Body of pancreas (tissue), 4 donors: Measurements from ENCODE around the gene PROCR. TPM values are rescaled to one million over a fixed set of nuclear protein-coding genes. Genes with fewer than 3 reads are reported as not detected.

Source experiments
- ATAC-seq: fragments of 150-250 bp; one replicate; pipeline ENCODE4 v1.9.1; 2016
- DNase-seq, 4 donors: peaks; one replicate each; pipeline ENCODE4 v3.0.0-alpha.2; 2019
- H3K27ac ChIP-seq, 4 donors: fragments of 200-600 bp; sonication (generic); 1 replicate in 3 of 4; 2 replicates in 1 of 4; pipeline versions ENCODE4 v1.5.1 to v1.6.1; 2016 to 2019; ENCODE audit warnings: mild to moderate bottlenecking in 1 of 4, mixed read lengths in 1 of 4, moderate library complexity in 1 of 4
- H3K27me3 ChIP-seq, 2 donors: fragments of 200-600 bp; sonication (generic); one replicate each; pipeline ENCODE4 v1.6.0; 2016; ENCODE audit warnings: mild to moderate bottlenecking in 1 of 2
- H3K36me3 ChIP-seq, 2 donors: fragments of 200-600 bp; sonication (generic); replicated peaks in 1 of 2; 2 replicates each; pipeline ENCODE4 v1.5.1; 2016; ENCODE audit warnings: low read depth in 2 of 2; ENCODE audit not compliant: insufficient read depth in 1 of 2
- H3K4me1 ChIP-seq: fragments of 200-600 bp; sonication (generic); one replicate; pipeline ENCODE4 v1.6.0; 2016
- H3K4me3 ChIP-seq, 2 donors: fragments of 200-600 bp; sonication (generic); 1 replicate in 1 of 2; 2 replicates in 1 of 2; pipeline ENCODE4 v1.5.1; 2016 to 2019
- H3K9me3 ChIP-seq, 3 donors: fragments of 200-600 bp; sonication (generic); 1 replicate in 2 of 3; 2 replicates in 1 of 3; pipeline ENCODE4 v1.5.1; 2016
- POLR2A ChIP-seq, 3 donors: fragments of 450-650 bp; IDR thresholded peaks; one replicate each; pipeline ENCODE4 v1.6.1; 2016; ENCODE audit warnings: antibody characterized with exemption in 3 of 3, mild to moderate bottlenecking in 2 of 3
- WGBS, 2 donors: methylation state at CpG; one replicate each; pipeline ENCODE4 v1.1.5; 2017; 5-methylcytosine and 5-hydroxymethylcytosine counted together
- intact Hi-C: fragments of 100-400 bp; cut with DNase I; formaldehyde crosslinking; loops from one replicate; pipeline ENCODE4 v1.15.1; 2023
- total RNA-seq, 2 donors: library from RNA; depleted of rRNA; stranded (reverse); fragments of >200 nt; gene quantifications; one replicate each; pipeline ENCODE4 v1.1.0, GENCODE V29; 2016
- TF ChIP-seq, protein P1 (sequence below), 7 experiments: fragments of 450-650 bp in 4 of 7; fragments of 200-600 bp in 3 of 7; sonication (generic) in 3 of 7; IDR thresholded peaks; one replicate each; pipeline ENCODE4 v1.5.1; 2016 to 2019; ENCODE audit warnings: antibody characterized with exemption in 7 of 7

PROCR gene
- total RNA-seq, 2 donors from 2014 or later: 4.0 to 14.8 TPM

DNA sequence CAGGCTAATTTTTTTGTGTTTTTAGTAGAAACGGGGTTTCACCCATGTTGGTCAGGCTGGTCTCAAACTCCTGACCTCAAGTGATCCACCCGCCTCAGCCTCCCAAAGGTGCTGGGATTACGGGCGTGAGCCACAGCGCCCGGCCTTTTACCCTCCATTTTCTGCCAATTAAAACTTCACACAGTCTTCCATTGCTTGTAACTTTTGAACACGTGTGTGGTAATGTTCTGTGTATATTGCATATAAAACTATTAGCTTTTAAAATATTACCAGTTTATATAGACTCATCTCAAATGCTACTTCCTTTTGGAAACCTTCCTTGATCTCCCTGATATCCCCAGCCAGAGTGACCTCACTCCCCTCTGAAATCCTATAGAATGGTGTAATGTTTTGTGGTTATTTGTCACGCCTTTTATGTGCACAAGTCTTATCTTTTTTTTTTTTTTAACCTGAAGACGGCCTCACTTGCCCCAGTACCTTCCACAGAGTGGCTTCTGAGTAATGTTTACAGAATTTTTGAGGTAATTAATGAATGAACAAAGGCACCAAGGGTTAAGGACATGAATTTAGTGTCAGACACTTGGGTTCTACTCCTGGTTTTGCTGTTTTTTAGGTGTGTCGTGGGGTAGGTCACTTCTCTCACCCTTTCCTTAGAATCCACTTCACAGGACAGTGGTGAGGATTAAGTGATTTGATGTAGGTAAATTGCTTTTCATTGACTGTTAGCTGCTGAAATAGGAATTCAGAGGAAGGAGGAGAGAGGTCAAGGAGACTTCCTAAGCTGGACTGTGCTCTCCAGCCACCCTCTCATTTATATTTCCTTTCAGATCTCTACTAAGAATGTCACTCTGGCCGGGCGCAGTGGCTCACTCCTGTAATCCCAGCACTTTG, 43.4 kb downstream of the PROCR start:
- WGBS, 2 donors: 87 to 91% methylated on average over 12 of the region's 12 CpGs
- ATAC-seq (no peak), DNase-seq (no peak)
- no peak overlapping the region for H3K27ac ChIP-seq
- H3K27me3 ChIP-seq: no peaks in the 10 kb centered on the region
- intact Hi-C loops: no loop called here
- TF ChIP-seq POLR2A (IDR thresholded peaks at IDR 0.05): no peak
- TF ChIP-seq, protein P1, sequence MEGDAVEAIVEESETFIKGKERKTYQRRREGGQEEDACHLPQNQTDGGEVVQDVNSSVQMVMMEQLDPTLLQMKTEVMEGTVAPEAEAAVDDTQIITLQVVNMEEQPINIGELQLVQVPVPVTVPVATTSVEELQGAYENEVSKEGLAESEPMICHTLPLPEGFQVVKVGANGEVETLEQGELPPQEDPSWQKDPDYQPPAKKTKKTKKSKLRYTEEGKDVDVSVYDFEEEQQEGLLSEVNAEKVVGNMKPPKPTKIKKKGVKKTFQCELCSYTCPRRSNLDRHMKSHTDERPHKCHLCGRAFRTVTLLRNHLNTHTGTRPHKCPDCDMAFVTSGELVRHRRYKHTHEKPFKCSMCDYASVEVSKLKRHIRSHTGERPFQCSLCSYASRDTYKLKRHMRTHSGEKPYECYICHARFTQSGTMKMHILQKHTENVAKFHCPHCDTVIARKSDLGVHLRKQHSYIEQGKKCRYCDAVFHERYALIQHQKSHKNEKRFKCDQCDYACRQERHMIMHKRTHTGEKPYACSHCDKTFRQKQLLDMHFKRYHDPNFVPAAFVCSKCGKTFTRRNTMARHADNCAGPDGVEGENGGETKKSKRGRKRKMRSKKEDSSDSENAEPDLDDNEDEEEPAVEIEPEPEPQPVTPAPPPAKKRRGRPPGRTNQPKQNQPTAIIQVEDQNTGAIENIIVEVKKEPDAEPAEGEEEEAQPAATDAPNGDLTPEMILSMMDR (IDR thresholded peaks at IDR 0.05): no peak
- no peaks in the 10 kb centered on the region for H3K36me3 ChIP-seq
- H3K4me3 ChIP-seq: no peak overlapping the region
- H3K9me3 ChIP-seq: no peaks in the 10 kb centered on the region
- no peaks in the 10 kb centered on the region for H3K4me1 ChIP-seq

DNA sequence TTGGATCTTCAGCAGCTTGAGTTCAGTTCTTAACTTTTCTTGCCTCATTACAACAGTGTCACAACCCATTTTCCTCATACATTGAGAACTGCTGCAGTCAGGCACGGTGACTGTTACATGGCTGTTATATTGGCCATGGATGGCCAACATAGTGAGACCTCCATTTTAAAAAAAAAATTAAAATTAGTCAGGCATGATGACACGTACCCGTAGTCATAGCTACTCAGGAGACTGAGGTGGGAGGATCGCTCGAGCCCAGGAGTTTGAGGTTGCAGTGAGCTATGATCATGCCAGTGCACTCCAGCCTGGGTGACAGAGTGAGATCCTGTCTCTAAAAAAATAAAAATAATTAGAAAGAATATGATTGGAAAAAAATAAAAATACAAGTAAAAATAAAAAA, 44.7 kb downstream of the PROCR start:
- intact Hi-C loops: no loop called here
- WGBS, 2 donors: 87 to 88% methylated on average over 5 of the region's 5 CpGs

DNA sequence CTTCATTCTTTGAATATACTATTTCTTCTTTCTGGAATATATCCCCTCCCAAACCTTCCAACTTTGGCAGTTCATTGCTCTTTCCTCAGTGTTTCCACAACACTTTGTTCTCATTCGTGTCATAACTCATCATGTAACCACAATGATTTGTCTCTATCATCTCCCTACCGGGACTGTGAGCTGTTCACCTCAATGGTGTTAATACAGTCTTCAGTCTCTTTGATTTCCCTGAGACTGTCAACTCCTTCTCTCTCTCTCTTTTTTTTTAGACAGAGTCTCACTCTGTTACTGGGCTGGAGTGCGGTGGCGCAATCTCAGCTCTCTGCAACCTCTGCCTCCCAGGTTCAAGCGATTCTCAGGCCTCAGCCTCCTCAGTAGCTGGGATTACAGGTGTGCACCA, 52.1 kb downstream of the PROCR start:
- Histone ChIP-seq H3K9me3 (no peaks in the 10 kb centered on the region), H3K4me1 (peaks cover 10% of the 10 kb centered on the region), H3K27me3 (no peaks in the 10 kb centered on the region), H3K4me3 (no peak overlapping the region), H3K27ac (no peak overlapping the region), H3K36me3 (no peaks in the 10 kb centered on the region)
- 92% methylated on average over 5 of the region's 5 CpGs for WGBS, 2 donors
- TF ChIP-seq, protein P1 (IDR thresholded peaks at IDR 0.05): no peak
- TF ChIP-seq POLR2A (IDR thresholded peaks at IDR 0.05): no peak
- DNase-seq (no peak), ATAC-seq (no peak)
- intact Hi-C loops: no loop called here

More for the DNA sequence above, 44.7 kb downstream of the PROCR start:
- no peaks in the 10 kb centered on the region for H3K9me3 ChIP-seq
- H3K27me3 ChIP-seq: no peaks in the 10 kb centered on the region
- TF ChIP-seq, protein P1 (IDR thresholded peaks at IDR 0.05): no peak
- TF ChIP-seq POLR2A (IDR thresholded peaks at IDR 0.05): no peak
- DNase-seq: no peak
- no peak overlapping the region for H3K4me3 ChIP-seq
- H3K4me1 ChIP-seq: no peaks in the 10 kb centered on the region
- no peak overlapping the region for H3K27ac ChIP-seq
- no peak for ATAC-seq
- no peaks in the 10 kb centered on the region for H3K36me3 ChIP-seq

DNA sequence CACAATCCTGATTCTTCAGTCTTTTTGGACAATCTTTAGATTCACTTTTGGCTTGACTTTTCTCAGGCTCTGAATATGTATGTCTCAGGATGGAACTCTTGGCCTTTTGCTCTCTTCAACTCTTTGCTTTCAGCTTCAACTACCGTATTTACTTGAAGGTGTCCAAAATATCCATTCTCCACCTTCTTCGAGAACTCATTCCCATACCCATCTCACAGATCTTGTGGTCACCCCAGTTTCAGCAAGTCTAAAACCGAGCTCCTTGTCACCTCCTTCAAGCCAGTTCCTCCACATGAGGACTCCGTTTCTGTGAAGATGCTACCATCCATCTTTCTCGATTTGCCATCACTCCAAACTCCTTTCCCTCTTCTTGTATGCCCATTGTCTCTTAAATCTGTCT, 52.7 kb downstream of the PROCR start:
- WGBS, 2 donors: 92 to 95% methylated on average over 5 of the region's 5 CpGs
- H3K36me3 ChIP-seq: no peaks in the 10 kb centered on the region
- peaks cover 10% of the 10 kb centered on the region for H3K4me1 ChIP-seq
- H3K27me3 ChIP-seq: no peaks in the 10 kb centered on the region
- H3K4me3 ChIP-seq: no peak overlapping the region
- no peak for DNase-seq
- intact Hi-C loops: no loop called here
- H3K27ac ChIP-seq: no peak overlapping the region
- TF ChIP-seq, protein P1 (IDR thresholded peaks at IDR 0.05): no peak
- TF ChIP-seq POLR2A (IDR thresholded peaks at IDR 0.05): no peak
- ATAC-seq: no peak
- no peaks in the 10 kb centered on the region for H3K9me3 ChIP-seq
